Effector CD4-positive, alpha-beta T cell (primary cell): ENCODE data around the gene SELENOO.

ENCODE experiments used
- DNase-seq: peaks from one replicate; pipeline ENCODE4 v3.0.0-alpha.2; 2020

SELENOO gene

GRCh38 chr22:50185375-50186087 is 15.3 kb upstream of the SELENOO start, which contains the start of gene TRABD:
TRABD (plus strand) TSS chr22:50185913; CDS start chr22:50193061, 7,148 bp downstream.
- DNase-seq = peak; percentile 84

- DNase-seq = no peak
Measured at GRCh38 chr22:50186181-50186714, 14.6 kb upstream of the SELENOO start.

GRCh38 chr22:50186761-50187523 is 13.9 kb upstream of the SELENOO start:
- DNase-seq = no peak

- no peak for DNase-seq
Measured at GRCh38 chr22:50188356-50188755, 12.5 kb upstream of the SELENOO start.

- DNase-seq = no peak
Measured at GRCh38 chr22:50189184-50189848, 11.5 kb upstream of the SELENOO start.

- DNase-seq = no peak
Measured at GRCh38 chr22:50189849-50190181, 11.0 kb upstream of the SELENOO start.

GRCh38 chr22:50190182-50190940 is 10.4 kb upstream of the SELENOO start:
- DNase-seq = peak; percentile 67

GRCh38 chr22:50190941-50191741 is 9.7 kb upstream of the SELENOO start:
- DNase-seq = peak; percentile 80

- peak; percentile 46 for DNase-seq
Measured at GRCh38 chr22:50192436-50193204, 8.2 kb upstream of the SELENOO start.

- DNase-seq = no peak
Measured at GRCh38 chr22:50193621-50194020, 7.2 kb upstream of the SELENOO start.

GRCh38 chr22:50194037-50194805 is 6.6 kb upstream of the SELENOO start:
- DNase-seq = no peak

- DNase-seq = no peak
Measured at GRCh38 chr22:50196256-50196655, 4.6 kb upstream of the SELENOO start.

- DNase-seq = no peak
Measured at GRCh38 chr22:50197000-50197800, 3.6 kb upstream of the SELENOO start.

GRCh38 chr22:50197856-50198623 is 2.8 kb upstream of the SELENOO start:
- no peak for DNase-seq

- no peak for DNase-seq
Measured at GRCh38 chr22:50198624-50199017, 2.2 kb upstream of the SELENOO start.

GRCh38 chr22:50199251-50199721 is 1.5 kb upstream of the SELENOO start:
- DNase-seq = no peak

GRCh38 chr22:50199829-50200460 is 866 bp upstream of the SELENOO start:
- no peak for DNase-seq
